AG09309 (cell line): ENCODE data around the gene OLFML1.

Experiments
- DNase-seq: peaks from one replicate; pipeline ENCODE4 v3.0.0-alpha.2; 2010; ENCODE audit warnings: low read depth
- H3K4me3 ChIP-seq: 2 replicates; pipeline ENCODE4 v1.5.1; 2011; ENCODE audit warnings: mild to moderate bottlenecking, low read depth, low read length, moderate library complexity; ENCODE audit not compliant: control insufficient read depth
- TF ChIP-seq, protein P1 (sequence below): IDR thresholded peaks from 2 replicates; pipeline ENCODE4 v1.5.1; 2011; ENCODE audit warnings: mild to moderate bottlenecking, low read depth, low read length, inconsistent platforms; ENCODE audit not compliant: insufficient read depth, control insufficient read depth; ENCODE audit errors: missing control alignments

OLFML1 gene

DNA sequence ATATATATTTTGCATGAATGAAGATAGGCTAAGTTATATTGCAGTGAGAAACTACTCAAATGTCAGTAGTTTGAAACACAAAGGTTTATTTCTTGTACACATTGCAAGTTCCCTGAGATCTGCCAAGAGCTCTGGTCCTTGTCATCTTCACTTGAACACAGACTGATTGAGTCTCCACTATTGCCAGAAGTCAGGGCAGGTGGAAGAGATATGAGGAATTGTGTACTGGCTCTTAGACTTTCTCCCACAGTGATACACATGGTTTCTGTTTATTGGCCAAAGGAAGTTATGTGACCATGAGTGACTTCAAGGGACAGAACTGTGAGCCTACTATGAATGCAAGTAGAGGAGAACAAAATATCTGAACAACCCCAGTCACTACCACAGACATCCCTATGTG lies 72.7 kb downstream of the OLFML1 start:
- no peak overlapping the region for H3K4me3 ChIP-seq
- TF ChIP-seq, protein P1, sequence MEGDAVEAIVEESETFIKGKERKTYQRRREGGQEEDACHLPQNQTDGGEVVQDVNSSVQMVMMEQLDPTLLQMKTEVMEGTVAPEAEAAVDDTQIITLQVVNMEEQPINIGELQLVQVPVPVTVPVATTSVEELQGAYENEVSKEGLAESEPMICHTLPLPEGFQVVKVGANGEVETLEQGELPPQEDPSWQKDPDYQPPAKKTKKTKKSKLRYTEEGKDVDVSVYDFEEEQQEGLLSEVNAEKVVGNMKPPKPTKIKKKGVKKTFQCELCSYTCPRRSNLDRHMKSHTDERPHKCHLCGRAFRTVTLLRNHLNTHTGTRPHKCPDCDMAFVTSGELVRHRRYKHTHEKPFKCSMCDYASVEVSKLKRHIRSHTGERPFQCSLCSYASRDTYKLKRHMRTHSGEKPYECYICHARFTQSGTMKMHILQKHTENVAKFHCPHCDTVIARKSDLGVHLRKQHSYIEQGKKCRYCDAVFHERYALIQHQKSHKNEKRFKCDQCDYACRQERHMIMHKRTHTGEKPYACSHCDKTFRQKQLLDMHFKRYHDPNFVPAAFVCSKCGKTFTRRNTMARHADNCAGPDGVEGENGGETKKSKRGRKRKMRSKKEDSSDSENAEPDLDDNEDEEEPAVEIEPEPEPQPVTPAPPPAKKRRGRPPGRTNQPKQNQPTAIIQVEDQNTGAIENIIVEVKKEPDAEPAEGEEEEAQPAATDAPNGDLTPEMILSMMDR, result no peak
- no peak for DNase-seq

DNA sequence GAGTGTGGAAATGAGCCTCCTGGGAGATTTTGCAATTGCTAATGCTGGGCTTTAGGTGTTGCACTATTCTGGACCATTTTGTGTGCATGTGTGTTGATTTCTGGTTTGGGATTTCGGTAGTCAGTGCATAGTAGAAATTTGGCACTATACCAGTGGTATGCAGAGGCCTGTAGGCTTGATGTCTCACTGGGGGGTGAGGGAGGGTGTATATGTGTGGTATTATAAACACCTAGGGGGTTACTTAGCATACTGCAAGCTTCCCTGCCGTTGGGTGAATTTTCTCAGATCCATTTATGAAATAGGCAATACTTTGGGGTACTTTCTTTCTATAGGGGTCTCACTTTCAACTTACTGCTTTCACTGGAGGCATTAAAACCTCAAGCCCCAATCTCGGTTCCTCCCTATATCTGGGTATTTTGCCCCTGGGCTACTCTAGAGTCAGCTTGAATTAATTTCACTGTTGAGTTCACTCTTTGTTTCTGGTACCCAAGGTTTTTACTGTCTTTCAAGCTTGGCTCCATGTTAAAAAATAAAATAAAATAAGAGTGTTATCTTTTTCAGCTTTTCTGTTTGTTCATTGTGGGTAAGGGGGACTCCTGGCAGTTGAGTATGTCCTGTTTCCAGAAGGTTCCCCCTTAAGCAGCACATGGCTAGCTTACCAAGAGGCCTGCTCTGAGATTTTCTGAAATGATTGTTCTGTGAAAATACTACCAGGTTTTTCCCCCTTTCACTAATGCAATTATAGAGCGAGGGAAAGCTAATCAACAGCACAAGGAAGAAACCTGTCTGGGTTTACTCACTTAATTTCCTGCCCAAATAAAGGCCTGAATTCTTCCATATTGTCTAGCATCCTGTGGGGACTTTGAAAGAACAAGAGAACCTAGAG lies 74.3 kb downstream of the OLFML1 start:
- H3K4me3 ChIP-seq, result no peak overlapping the region
- TF ChIP-seq, protein P1, result no peak
- no peak for DNase-seq
